Activated naive CD4-positive, alpha-beta T cell treated with anti-CD3 and anti-CD28 coated beads, Interleukin-2, amount 50 U/mL, for 24 hours (primary cell): Measurements from ENCODE around the gene AXIN2.

Experiments used
- H3K27ac Mint-ChIP-seq: one replicate; pipeline ENCODE4 v1.8.0; 2021; ENCODE audit warnings: mild to moderate bottlenecking, mixed read lengths
- H3K27me3 Mint-ChIP-seq: one replicate; pipeline ENCODE4 v1.8.0; 2021; ENCODE audit warnings: mixed read lengths
- H3K36me3 Mint-ChIP-seq: one replicate; pipeline ENCODE4 v1.8.0; 2021; ENCODE audit warnings: mixed read lengths
- H3K4me1 Mint-ChIP-seq: one replicate; pipeline ENCODE4 v1.8.0; 2021; ENCODE audit warnings: mixed read lengths
- H3K4me3 Mint-ChIP-seq: one replicate; pipeline ENCODE4 v1.8.0; 2021; ENCODE audit warnings: mild to moderate bottlenecking, mixed read lengths
- H3K9me3 Mint-ChIP-seq: one replicate; pipeline ENCODE4 v1.8.0; 2021; ENCODE audit warnings: mixed read lengths

AXIN2 gene

DNA sequence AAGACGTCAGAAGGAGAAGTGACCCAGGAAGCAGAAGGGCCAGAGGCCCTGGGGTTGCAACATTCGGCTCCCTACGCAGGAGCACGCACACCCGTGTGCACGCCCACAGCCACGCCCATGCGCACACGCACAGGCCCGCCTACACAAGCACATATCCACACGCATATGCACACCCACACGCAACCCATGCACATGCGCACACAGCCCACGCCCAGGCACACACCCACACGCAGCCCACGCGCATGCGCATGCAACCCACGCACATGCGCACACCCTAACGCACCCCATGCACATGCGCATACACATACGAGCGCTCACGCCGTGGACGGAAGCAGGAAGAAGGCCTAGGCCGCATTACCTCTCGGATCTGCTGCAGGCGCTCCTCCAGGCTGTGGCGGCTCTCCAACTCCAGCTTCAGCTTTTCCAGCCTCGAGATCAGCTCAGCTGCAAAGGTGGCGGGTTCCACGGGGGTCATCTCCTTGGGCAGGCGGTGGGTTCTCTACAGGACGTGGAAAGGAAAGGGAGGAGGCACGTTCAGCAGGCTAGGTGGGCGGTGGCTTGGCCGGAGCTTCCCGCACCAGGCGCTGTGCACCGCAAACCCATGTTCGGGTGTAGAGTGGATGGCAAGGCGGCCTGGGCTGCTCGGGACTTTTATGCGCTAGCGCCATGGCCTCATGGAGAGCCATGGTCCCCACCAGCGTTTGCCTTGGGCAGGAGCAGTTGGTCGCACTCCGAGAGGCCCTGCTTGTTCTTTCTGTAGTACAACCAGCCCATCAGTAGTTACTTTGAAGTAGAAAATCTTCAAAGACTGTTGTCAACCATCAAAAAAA is 23.4 kb downstream of the AXIN2 start:
- no peaks in the 10 kb centered on the region for H3K27me3 Mint-ChIP-seq
- H3K4me3 Mint-ChIP-seq, result peak overlapping the region; percentile 79
- peaks cover 48% of the 10 kb centered on the region for H3K4me1 Mint-ChIP-seq
- peak overlapping the region; percentile 84 for H3K27ac Mint-ChIP-seq
- no peaks in the 10 kb centered on the region for H3K9me3 Mint-ChIP-seq
- H3K36me3 Mint-ChIP-seq, result peaks cover 16% of the 10 kb centered on the region

DNA sequence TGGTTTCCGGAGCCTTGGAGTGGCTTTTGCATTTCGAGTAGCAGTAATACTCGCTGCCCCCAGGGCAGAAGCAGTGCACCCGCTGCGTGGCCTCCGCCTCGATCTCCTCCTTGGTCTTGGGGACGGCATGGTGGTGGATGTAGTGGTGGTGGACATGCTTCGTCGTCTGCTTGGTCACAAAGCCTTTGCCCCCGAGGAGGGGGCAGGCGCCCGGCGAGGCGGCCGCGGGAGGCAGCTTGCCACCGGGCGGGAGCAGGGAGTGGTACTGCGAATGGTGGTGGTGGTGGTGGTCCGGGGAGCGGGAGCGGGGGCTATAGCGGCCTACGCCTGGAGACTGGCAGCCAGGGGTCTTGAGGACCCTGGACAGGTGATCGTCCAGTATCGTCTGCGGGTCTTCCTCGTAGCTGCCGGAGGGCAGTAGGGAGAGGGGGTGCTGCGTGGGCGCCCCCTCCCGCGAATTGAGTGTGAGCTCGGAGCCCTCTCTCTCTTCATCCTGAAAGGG is 24.1 kb downstream of the AXIN2 start:
- Mint-ChIP-seq H3K4me3 (no peak overlapping the region), H3K9me3 (no peaks in the 10 kb centered on the region), H3K27ac (no peak overlapping the region), H3K27me3 (no peaks in the 10 kb centered on the region), H3K36me3 (peaks cover 16% of the 10 kb centered on the region), H3K4me1 (peaks cover 43% of the 10 kb centered on the region)

DNA sequence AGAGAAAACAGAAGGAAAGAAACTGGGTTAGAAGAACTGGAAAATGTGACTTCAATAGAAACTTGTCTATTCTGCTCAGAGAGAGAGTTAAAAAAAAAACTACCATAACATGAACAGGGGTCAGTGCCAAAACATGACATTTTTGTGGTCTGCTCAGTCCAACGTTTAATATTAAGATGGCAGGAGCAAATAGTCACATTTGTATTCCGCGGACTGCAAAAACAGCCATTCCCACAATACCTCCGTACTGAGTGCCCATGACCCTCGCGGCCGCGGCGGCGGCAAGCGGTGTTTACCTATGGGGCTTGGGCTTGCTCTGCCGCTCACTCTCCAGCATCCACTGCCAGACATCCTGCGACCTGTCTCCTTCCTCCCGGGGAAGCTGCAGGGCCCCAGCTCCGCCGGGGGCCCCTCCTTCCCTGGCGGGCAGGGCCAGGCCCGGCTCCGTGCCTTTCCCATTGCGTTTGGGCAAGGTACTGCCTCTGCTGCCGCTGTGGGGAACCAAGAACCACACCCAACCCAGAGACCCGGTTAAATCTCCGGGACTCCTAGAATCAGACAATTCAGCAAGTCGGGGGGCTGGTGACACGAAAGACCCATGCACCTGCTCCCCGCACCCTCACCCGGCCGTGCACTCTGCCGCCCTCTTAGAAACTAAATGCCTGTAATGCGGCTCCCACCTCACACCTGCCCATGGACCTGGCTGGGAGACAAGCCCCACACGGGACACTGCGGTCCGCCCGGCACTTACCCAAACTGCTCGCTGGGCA is 24.7 kb downstream of the AXIN2 start:
- peaks cover 45% of the 10 kb centered on the region for H3K4me1 Mint-ChIP-seq
- H3K27me3 Mint-ChIP-seq, result no peaks in the 10 kb centered on the region
- no peaks in the 10 kb centered on the region for H3K9me3 Mint-ChIP-seq
- H3K36me3 Mint-ChIP-seq, result peaks cover 16% of the 10 kb centered on the region
- H3K4me3 Mint-ChIP-seq, result no peak overlapping the region
- peak overlapping the region; percentile 23 for H3K27ac Mint-ChIP-seq

GRCh38 chr17:65535777-65536572 is 25.5 kb downstream of the AXIN2 start:
- no peak overlapping the region for H3K4me3 Mint-ChIP-seq
- no peaks in the 10 kb centered on the region for H3K9me3 Mint-ChIP-seq
- peaks cover 45% of the 10 kb centered on the region for H3K4me1 Mint-ChIP-seq
- H3K27ac Mint-ChIP-seq, result no peak overlapping the region
- no peaks in the 10 kb centered on the region for H3K27me3 Mint-ChIP-seq
- H3K36me3 Mint-ChIP-seq, result peaks cover 12% of the 10 kb centered on the region

GRCh38 chr17:65533852-65534457 is 27.5 kb downstream of the AXIN2 start:
- Mint-ChIP-seq H3K4me3 (no peak overlapping the region), H3K27me3 (no peaks in the 10 kb centered on the region), H3K4me1 (peaks cover 27% of the 10 kb centered on the region), H3K27ac (no peak overlapping the region), H3K36me3 (peaks cover 6% of the 10 kb centered on the region), H3K9me3 (no peaks in the 10 kb centered on the region)

DNA sequence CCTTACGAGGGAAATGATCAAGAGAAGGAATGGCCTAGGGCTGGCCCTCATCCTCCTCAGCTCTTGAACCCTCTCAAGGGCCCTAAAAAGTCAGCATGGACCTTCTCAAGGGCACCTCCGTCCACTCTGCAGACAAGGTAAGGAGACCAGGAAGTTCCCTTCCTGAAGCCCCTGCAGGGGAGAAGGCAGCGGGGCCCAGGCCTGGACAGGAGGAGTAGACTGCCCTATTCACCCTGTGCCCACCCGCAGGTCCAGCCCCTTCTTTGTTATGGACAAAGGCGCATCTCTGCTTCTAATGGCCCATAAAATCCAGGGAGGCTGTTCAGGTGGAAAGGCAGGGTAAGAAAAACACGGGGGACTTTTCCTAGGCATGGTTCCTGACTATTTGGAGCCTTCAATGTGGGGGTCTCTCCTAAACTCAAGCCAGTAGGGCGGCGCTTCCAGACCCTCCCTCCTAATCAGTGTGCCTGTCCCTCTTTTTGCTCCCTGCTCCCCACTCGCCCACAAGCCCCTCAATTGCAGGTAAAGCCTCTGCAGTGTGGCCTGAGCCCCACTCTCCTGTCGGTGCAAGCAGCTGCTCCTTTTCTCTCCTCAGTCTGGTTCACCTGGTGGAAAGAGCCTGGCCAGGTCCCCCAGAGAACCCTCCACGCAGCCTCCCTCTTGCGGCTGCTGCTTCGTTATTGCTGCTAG is 28.2 kb downstream of the AXIN2 start:
- no peaks in the 10 kb centered on the region for H3K27me3 Mint-ChIP-seq

DNA sequence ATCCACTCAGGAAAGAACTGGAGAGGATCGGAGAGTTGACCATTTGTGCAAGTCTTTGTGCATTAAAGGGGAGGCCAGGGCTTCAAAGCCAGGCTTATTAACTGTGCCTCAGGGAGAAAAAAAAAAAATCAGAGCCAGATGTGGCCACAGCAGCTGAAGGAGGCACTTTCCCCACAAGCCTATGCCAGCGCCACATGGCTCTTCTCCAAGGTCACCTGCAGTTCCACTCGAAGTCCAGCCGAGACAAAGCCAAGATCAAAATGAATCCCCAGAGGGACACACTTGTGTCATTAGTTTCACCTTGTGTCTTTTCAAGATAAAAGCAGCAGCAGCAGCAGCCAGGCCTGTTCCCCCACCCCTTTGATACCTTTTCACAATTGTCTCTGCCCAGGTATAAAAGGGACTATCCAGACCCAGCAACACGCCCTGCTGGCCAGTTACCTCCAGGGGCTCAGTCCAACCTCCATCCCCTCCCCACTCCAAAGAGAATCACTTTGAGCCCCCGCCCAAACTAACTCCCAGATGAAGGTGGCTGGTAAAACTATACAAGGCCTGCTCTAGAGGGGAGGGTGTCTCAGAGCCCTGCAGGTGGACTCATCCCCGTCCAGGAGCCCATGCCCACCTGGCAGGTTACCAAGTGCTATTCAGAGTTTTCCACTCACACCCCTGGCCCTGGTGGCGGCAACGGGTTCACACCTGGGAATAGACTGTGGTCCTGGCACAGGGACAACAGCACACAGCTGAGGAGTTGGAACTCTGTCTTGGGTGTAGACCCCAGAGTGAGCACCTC is 29.2 kb downstream of the AXIN2 start:
- Mint-ChIP-seq H3K4me3 (no peak overlapping the region), H3K4me1 (peaks cover 14% of the 10 kb centered on the region), H3K27ac (peak overlapping the region; percentile 35), H3K27me3 (no peaks in the 10 kb centered on the region), H3K9me3 (no peaks in the 10 kb centered on the region), H3K36me3 (peaks cover 6% of the 10 kb centered on the region)

More for the DNA sequence above, 28.2 kb downstream of the AXIN2 start:
- Mint-ChIP-seq H3K36me3 (peaks cover 6% of the 10 kb centered on the region), H3K4me1 (peaks cover 19% of the 10 kb centered on the region), H3K9me3 (no peaks in the 10 kb centered on the region), H3K27ac (no peak overlapping the region), H3K4me3 (no peak overlapping the region)

GRCh38 chr17:65531256-65532100 is 30.0 kb downstream of the AXIN2 start:
- Mint-ChIP-seq H3K4me3 (no peak overlapping the region), H3K27ac (peak overlapping the region; percentile 35), H3K9me3 (no peaks in the 10 kb centered on the region), H3K36me3 (peaks cover 6% of the 10 kb centered on the region), H3K4me1 (peaks cover 14% of the 10 kb centered on the region), H3K27me3 (no peaks in the 10 kb centered on the region)

DNA sequence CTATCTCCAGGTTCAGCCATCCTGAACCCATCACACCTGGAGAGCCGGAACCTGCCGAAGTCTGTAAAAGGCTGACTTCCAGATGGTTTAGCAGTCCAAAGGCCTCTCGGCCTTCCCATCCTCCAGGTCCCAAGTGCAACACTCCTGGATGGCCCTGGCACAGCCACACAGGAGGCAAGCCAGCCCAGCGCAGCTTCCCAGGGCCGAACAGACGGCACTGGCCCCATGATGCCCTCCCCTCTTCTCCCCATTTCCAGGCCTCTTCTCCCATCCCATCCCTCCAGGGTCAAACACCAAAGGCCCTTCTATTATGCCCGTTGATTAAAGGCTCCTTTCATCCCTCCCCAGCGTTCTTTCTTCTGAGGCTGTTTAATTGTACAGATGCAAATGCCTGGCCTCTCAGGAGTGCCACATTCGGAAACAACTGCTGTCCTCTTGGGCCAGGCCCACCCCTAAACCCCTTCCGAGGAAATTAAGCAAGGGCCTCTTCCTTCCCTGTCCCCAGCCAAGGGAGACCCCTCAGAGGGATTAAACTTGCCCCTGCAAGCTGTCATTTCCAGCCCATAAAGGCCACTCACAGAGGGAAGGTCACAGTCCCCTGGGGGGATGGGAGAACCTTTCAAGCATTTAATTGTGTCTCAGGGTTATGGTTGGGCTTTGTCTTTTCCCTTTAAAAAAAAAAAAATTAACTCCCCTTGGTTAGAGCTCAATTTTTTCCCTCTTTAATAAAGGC is 30.8 kb downstream of the AXIN2 start:
- H3K4me1 Mint-ChIP-seq, result peaks cover 14% of the 10 kb centered on the region
- no peaks in the 10 kb centered on the region for H3K9me3 Mint-ChIP-seq
- H3K36me3 Mint-ChIP-seq, result peaks cover 6% of the 10 kb centered on the region
- no peaks in the 10 kb centered on the region for H3K27me3 Mint-ChIP-seq
- no peak overlapping the region for H3K4me3 Mint-ChIP-seq
- H3K27ac Mint-ChIP-seq, result no peak overlapping the region

DNA sequence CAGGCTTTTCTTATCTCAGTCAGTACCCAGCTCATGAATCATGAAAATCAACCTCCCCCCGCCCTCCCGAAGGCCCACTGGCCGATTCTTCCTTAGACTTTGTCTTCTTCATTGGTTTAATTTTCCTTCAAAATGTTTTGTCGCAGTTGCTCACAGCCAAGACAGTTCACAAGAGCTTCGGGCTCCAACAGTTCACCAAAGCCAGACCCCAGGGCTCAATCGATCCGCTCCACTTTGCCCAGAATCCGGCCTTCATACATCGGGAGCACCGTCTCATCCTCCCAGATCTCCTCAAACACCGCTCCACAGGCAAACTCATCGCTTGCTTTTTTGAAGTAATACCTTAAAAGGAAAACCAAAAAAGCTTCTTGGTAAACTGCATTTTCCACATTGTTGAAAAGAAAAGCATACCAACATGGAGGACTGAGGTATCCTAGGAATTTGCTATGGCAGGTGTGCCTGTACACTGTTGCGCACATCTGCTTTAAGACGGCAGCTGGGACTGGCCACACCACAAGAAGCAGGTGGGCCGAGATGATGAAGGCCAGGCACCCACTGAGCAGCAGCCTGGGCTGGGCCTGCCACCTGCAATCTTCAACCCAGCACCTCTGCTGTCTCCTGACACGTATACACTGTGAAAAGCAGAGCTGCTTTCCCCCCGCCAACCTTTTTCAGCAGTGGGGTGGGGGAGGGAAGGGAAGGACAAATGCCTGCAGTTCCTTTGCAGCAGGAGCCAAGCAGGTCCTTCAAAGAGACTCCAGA is 31.5 kb downstream of the AXIN2 start:
- Mint-ChIP-seq H3K9me3 (no peaks in the 10 kb centered on the region), H3K36me3 (peaks cover 3% of the 10 kb centered on the region), H3K27ac (peak overlapping the region; percentile 62), H3K4me3 (no peak overlapping the region), H3K4me1 (peaks cover 14% of the 10 kb centered on the region), H3K27me3 (no peaks in the 10 kb centered on the region)

- Mint-ChIP-seq H3K9me3 (no peaks in the 10 kb centered on the region), H3K4me1 (peaks cover 19% of the 10 kb centered on the region), H3K27me3 (no peaks in the 10 kb centered on the region), H3K36me3 (peaks cover 3% of the 10 kb centered on the region), H3K4me3 (no peak overlapping the region), H3K27ac (peak overlapping the region; percentile 62)
These were observed 32.3 kb downstream of the AXIN2 start for GRCh38 chr17:65529040-65529633.
